Retinal pigment epithelial cell (primary cell): ENCODE measurements around the gene FXR1.

Source experiments
- DNase-seq: peaks from one replicate; pipeline ENCODE4 v3.0.0-alpha.2; 2010; ENCODE audit warnings: low read depth
- H3K4me3 ChIP-seq: 2 replicates; pipeline ENCODE4 v1.5.1; 2011; ENCODE audit warnings: mild to moderate bottlenecking, low read length, control low read depth, moderate library complexity
- CTCF ChIP-seq: conservative IDR thresholded peaks from 2 replicates; pipeline ENCODE4 v1.5.1; 2011; ENCODE audit warnings: low read depth, low read length, control low read depth, inconsistent platforms

Gene FXR1

GRCh38 chr3:180918542-180918941 is 6.1 kb downstream of the FXR1 start:
- H3K4me3 ChIP-seq = no peak overlapping the region
- TF ChIP-seq CTCF = no peak
- DNase-seq = no peak

- DNase-seq = no peak
- no peak overlapping the region for H3K4me3 ChIP-seq
- no peak for TF ChIP-seq CTCF
Observed at GRCh38 chr3:180922242-180922641, 9.8 kb downstream of the FXR1 start.

- no peak for TF ChIP-seq CTCF
Observed at GRCh38 chr3:180923561-180923960, 11.1 kb downstream of the FXR1 start.

GRCh38 chr3:180926526-180926925 is 14.1 kb downstream of the FXR1 start:
- DNase-seq = no peak
- no peak for TF ChIP-seq CTCF
- H3K4me3 ChIP-seq = no peak overlapping the region

More at GRCh38 chr3:180923561-180923960, 11.1 kb downstream of the FXR1 start:
- H3K4me3 ChIP-seq = no peak overlapping the region
- DNase-seq = no peak

GRCh38 chr3:180929376-180929775 is 16.9 kb downstream of the FXR1 start:
- no peak overlapping the region for H3K4me3 ChIP-seq
- no peak for DNase-seq
- TF ChIP-seq CTCF = no peak

- DNase-seq = no peak
- H3K4me3 ChIP-seq = no peak overlapping the region
- no peak for TF ChIP-seq CTCF
Observed at GRCh38 chr3:180930526-180930925, 18.1 kb downstream of the FXR1 start.

GRCh38 chr3:180932819-180933218 is 20.3 kb downstream of the FXR1 start:
- H3K4me3 ChIP-seq = no peak overlapping the region
- no peak for TF ChIP-seq CTCF
- no peak for DNase-seq
